Measurements from ENCODE around the gene TSPAN12. TPM values are rescaled to one million over a fixed set of nuclear protein-coding genes. Genes with fewer than 3 reads are reported as not detected.

Gene TSPAN12
- total and polyA plus RNA-seq, 2 donors (not counting 1 experiment from before 2014, with no cell fraction given), result 1.7 to 2.7 TPM

- no peak overlapping the region for H2AFZ ChIP-seq (ENCODE audit: low read length)
- no peaks in the 10 kb centered on the region for H3K79me2 ChIP-seq (ENCODE audit: control insufficient read depth, insufficient read depth, low read length)
- no peak overlapping the region for H3K4me3 ChIP-seq (replicated peaks in 1 of 4; ENCODE audit: control extremely low read depth in 1 of 4, insufficient read depth in 1 of 4, low read depth in 3 of 4, low read length in 4 of 4)
- no peak for DNase-seq (ENCODE audit: low read depth in 2 of 2)
- H3K4me1 ChIP-seq (ENCODE audit: control insufficient read depth, extremely low read depth, insufficient read depth, low read length), result no peaks in the 10 kb centered on the region
- H4K20me1 ChIP-seq (ENCODE audit: control insufficient read depth, extremely low read depth, insufficient read depth, low read length), result no peaks in the 10 kb centered on the region
- no peak overlapping the region for H3K4me2 ChIP-seq (ENCODE audit: extremely low read depth, insufficient read depth, low read length)
- H3K9me3 ChIP-seq (ENCODE audit: control insufficient read depth, insufficient read depth, low read depth, low read length), result no peaks in the 10 kb centered on the region
- no peaks in the 10 kb centered on the region for H3K36me3 ChIP-seq (ENCODE audit: control insufficient read depth, insufficient read depth, low read length)
- TF ChIP-seq, protein P1, sequence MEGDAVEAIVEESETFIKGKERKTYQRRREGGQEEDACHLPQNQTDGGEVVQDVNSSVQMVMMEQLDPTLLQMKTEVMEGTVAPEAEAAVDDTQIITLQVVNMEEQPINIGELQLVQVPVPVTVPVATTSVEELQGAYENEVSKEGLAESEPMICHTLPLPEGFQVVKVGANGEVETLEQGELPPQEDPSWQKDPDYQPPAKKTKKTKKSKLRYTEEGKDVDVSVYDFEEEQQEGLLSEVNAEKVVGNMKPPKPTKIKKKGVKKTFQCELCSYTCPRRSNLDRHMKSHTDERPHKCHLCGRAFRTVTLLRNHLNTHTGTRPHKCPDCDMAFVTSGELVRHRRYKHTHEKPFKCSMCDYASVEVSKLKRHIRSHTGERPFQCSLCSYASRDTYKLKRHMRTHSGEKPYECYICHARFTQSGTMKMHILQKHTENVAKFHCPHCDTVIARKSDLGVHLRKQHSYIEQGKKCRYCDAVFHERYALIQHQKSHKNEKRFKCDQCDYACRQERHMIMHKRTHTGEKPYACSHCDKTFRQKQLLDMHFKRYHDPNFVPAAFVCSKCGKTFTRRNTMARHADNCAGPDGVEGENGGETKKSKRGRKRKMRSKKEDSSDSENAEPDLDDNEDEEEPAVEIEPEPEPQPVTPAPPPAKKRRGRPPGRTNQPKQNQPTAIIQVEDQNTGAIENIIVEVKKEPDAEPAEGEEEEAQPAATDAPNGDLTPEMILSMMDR (conservative IDR thresholded peaks at IDR 0.05 in 1 of 2, IDR thresholded peaks at IDR 0.05 in 1 of 2; ENCODE audit: low read depth in 1 of 2, low read length in 2 of 2), result no peak
- no peak for TF ChIP-seq EZH2 (IDR thresholded peaks at IDR 0.05; ENCODE audit: low read length, missing control alignments)
- no peak overlapping the region for H3K27ac ChIP-seq (ENCODE audit: insufficient read depth, low read length)
- peaks cover 2% of the 10 kb centered on the region for H3K27me3 ChIP-seq (ENCODE audit: control insufficient read depth, insufficient read depth, low read length)
- H3K9ac ChIP-seq (ENCODE audit: insufficient read depth, low read length), result no peak overlapping the region
Observed at GRCh38 chr7:120867932-120868331, 10.0 kb upstream of the TSPAN12 start.

- no peaks in the 10 kb centered on the region for H3K9me3 ChIP-seq (ENCODE audit: control insufficient read depth, insufficient read depth, low read depth, low read length)
- TF ChIP-seq EZH2 (IDR thresholded peaks at IDR 0.05; ENCODE audit: low read length, missing control alignments), result no peak
- TF ChIP-seq, protein P1 (conservative IDR thresholded peaks at IDR 0.05 in 1 of 2, IDR thresholded peaks at IDR 0.05 in 1 of 2; ENCODE audit: low read depth in 1 of 2, low read length in 2 of 2), result no peak
- no peaks in the 10 kb centered on the region for H3K36me3 ChIP-seq (ENCODE audit: control insufficient read depth, insufficient read depth, low read length)
- H3K79me2 ChIP-seq (ENCODE audit: control insufficient read depth, insufficient read depth, low read length), result no peaks in the 10 kb centered on the region
- H3K4me3 ChIP-seq (replicated peaks in 1 of 4; ENCODE audit: control extremely low read depth in 1 of 4, insufficient read depth in 1 of 4, low read depth in 3 of 4, low read length in 4 of 4), result no peak overlapping the region
- no peak for DNase-seq (ENCODE audit: low read depth in 2 of 2)
- H4K20me1 ChIP-seq (ENCODE audit: control insufficient read depth, extremely low read depth, insufficient read depth, low read length), result no peaks in the 10 kb centered on the region
- no peak overlapping the region for H3K4me2 ChIP-seq (ENCODE audit: extremely low read depth, insufficient read depth, low read length)
- H3K4me1 ChIP-seq (ENCODE audit: control insufficient read depth, extremely low read depth, insufficient read depth, low read length), result no peaks in the 10 kb centered on the region
- H2AFZ ChIP-seq (ENCODE audit: low read length), result no peak overlapping the region
- no peak overlapping the region for H3K9ac ChIP-seq (ENCODE audit: insufficient read depth, low read length)
- H3K27ac ChIP-seq (ENCODE audit: insufficient read depth, low read length), result no peak overlapping the region
- H3K27me3 ChIP-seq (ENCODE audit: control insufficient read depth, insufficient read depth, low read length), result peaks cover 2% of the 10 kb centered on the region
Observed at GRCh38 chr7:120865191-120865981, 7.4 kb upstream of the TSPAN12 start.

GRCh38 chr7:120864141-120864900 lies 6.4 kb upstream of the TSPAN12 start:
- H3K4me3 ChIP-seq (replicated peaks in 1 of 4; ENCODE audit: control extremely low read depth in 1 of 4, insufficient read depth in 1 of 4, low read depth in 3 of 4, low read length in 4 of 4), result no peak overlapping the region
- no peaks in the 10 kb centered on the region for H3K4me1 ChIP-seq (ENCODE audit: control insufficient read depth, extremely low read depth, insufficient read depth, low read length)
- no peaks in the 10 kb centered on the region for H3K36me3 ChIP-seq (ENCODE audit: control insufficient read depth, insufficient read depth, low read length)
- no peak overlapping the region for H3K9ac ChIP-seq (ENCODE audit: insufficient read depth, low read length)
- no peak for TF ChIP-seq EZH2 (IDR thresholded peaks at IDR 0.05; ENCODE audit: low read length, missing control alignments)
- TF ChIP-seq, protein P1 (conservative IDR thresholded peaks at IDR 0.05 in 1 of 2, IDR thresholded peaks at IDR 0.05 in 1 of 2; ENCODE audit: low read depth in 1 of 2, low read length in 2 of 2), result no peak
- peaks cover 2% of the 10 kb centered on the region for H3K27me3 ChIP-seq (ENCODE audit: control insufficient read depth, insufficient read depth, low read length)
- no peaks in the 10 kb centered on the region for H3K9me3 ChIP-seq (ENCODE audit: control insufficient read depth, insufficient read depth, low read depth, low read length)
- peak in 1 of 2 donors; percentile 9 for DNase-seq (ENCODE audit: low read depth in 2 of 2)
- H3K27ac ChIP-seq (ENCODE audit: insufficient read depth, low read length), result no peak overlapping the region
- H3K4me2 ChIP-seq (ENCODE audit: extremely low read depth, insufficient read depth, low read length), result no peak overlapping the region
- H2AFZ ChIP-seq (ENCODE audit: low read length), result no peak overlapping the region
- no peaks in the 10 kb centered on the region for H3K79me2 ChIP-seq (ENCODE audit: control insufficient read depth, insufficient read depth, low read length)
- no peaks in the 10 kb centered on the region for H4K20me1 ChIP-seq (ENCODE audit: control insufficient read depth, extremely low read depth, insufficient read depth, low read length)
